HG03521 (cell line): ENCODE measurements around the gene ZNF407.

ENCODE experiments used
- ATAC-seq: cut with Tn5 transposase; IDR thresholded peaks from one replicate; pipeline ENCODE4 v1.9.1; 2021; ENCODE audit warnings: mild to moderate bottlenecking, moderate library complexity; ENCODE audit not compliant: unreplicated experiment

The ZNF407 gene

DNA sequence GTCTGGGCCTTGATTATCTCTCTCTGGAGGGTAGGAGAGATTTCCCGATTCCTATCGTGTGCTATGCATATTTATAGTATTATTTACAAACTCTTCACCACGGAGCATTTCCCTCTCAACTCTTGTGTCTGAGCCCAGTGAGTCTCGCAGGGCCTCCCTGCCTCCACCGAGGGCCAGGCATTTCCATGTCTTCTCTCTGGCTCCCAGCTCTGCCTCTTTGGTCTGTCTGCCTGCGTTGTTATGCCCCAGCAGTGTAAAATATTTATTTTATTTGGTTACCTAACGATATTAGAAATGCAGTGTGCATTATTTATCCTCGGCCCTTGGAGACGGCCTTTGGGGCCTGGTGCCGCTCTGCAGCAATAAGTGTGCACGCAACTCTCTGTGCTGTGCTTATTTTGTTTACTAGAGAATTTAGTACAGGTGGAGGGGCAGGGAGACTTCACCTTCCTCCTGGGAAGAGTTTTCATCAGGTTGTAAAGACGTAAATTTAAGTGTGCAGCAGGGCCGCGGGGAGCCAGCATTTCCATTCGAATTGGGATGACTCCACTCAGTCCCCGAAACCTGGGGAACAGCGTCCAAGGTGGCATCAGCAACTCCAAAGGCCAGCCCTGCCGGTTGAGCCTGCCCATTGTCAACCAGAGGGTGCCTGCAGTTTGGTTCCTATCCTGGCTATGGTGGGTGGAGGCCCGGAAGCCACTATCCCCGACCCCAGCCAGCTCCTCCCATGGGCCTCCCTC, 511.1 kb downstream of the ZNF407 start:
- ATAC-seq: no peak

- no peak for ATAC-seq
Observed at GRCh38 chr18:75109319-75109691, 511.6 kb downstream of the ZNF407 start.

- ATAC-seq: no peak
Observed at GRCh38 chr18:75109819-75110218, 512.1 kb downstream of the ZNF407 start.

- no peak for ATAC-seq
Observed at GRCh38 chr18:75110311-75110710, 512.6 kb downstream of the ZNF407 start.

- no peak for ATAC-seq
Observed at GRCh38 chr18:75110846-75111415, 513.3 kb downstream of the ZNF407 start.

GRCh38 chr18:75111760-75112159, 514.1 kb downstream of the ZNF407 start:
- ATAC-seq: no peak

DNA sequence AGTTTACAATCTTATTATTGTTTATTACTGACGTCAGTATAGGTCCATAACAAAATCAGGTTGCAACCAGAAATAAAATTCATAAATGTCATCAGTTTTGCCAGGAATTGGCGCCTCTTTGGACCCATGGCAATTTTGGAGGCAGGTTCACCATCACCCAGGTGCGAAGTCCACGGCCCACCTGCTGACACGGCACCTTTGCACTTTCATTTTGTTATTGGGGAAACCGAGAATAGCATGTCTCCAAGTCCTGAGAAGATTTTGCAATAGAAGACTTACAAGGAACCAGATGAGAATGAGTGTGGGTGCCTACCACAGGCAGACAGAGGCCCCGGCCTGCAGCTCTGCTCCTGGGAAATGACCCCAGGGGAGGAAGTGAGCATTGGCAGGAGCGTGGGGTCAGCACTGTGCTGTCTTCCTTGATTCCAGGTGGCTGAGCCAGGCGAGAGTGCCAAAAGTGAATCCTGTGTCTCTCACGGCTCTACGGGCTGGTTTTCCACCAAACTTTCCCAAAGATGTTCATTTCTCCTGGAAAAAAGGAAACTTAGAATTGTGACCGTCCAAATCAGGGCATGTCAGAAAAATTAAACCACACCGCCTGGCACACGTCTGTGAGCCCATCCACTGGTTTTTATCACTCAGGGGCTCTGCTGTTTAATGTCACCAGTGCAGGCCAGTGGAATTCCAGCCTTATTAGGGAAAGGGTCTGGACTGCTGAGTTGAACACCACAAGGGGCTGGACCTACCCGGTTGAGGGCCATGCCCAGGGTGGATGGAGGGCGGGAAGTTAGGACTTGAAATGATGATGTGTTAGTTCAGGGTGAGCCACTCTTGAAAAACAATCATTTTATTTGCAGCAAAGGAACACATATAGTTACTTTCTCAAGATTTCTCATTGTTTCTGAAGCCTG, 514.8 kb downstream of the ZNF407 start:
- no peak for ATAC-seq

DNA sequence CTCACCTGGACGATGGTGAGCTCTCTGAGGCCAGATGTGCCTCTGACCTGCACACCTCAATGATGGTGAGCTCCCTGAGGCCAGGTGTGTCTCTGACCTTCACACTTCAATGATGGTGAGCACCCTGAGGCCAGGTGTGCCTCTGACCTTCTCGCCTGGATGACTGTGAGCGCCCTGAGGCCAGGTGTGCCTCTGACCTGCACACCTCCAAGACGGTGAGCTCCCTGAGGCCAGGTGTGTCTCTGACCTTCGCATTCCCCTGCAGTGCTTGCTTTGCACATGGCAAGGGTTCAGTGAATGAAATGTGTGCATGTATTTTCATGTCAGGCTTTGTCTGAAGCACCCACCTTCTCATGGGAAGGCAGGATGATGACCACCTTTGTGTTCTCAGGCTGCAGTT, 515.8 kb downstream of the ZNF407 start:
- ATAC-seq: no peak

- ATAC-seq: no peak
Observed at GRCh38 chr18:75114231-75114764, 516.6 kb downstream of the ZNF407 start.
